ENCODE results near the gene SNHG17.

DNA sequence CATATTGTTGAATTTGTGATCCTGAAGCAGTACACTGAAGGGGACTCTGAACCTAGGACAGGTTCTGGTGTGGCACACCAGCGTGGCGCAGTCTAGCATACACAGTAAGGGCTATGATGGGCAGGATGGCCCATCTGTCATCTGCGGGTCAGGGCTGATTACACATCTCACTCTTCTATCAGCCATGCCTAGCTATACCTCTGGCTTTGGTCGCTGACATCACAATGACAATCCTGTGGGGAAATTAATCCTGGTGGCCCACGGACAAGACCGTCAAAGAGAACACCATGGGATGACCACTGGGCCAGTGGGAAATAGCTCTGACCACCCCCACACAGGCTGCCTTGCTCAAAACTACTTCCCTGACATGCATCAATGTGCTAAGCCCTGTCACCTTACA is 2.8 kb downstream of the SNHG17 start:
- TF ChIP-seq GATA2 (IDR thresholded peaks at IDR 0.05; ENCODE audit: low read depth, low read length) (no peak), GATA3 (IDR thresholded peaks at IDR 0.05; ENCODE audit: low read depth, low read length) (no peak)
